Measurements from ENCODE around the gene NKIRAS2. TPM values are rescaled to one million over a fixed set of nuclear protein-coding genes. Genes with fewer than 3 reads are reported as not detected.

Gene NKIRAS2
- polyA plus RNA-seq, 1 of the 3 experiments (the other 2 are of a cell fraction) = 91.8 TPM

DNA sequence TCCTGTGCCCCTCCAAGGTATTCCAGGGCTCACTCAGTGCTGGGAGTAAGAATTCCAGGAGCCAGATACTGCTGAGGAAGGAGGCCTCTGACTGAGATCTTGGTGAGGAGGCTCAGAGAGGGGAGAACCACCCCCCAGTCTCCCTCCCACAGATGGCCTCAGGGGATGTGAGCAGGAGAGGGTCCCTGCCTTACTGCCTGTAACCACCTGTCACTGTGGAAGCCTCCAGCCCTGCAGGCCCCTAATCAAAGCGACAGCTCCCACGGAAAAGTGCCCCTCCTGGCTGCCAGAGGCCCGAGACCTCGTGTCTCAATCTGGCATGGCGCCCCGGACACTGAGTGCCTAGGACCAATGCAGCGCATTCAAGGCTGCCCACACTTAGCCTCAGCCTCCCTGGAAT, 38.2 kb downstream of the NKIRAS2 start:
- H4K20me1 ChIP-seq (ENCODE audit: insufficient read depth) = no peaks in the 10 kb centered on the region
- ChIA-PET POLR2A (no interaction called here), CTCF (interaction anchor here (0.6 to 3.6 kb wide), 4 partner anchors 9 to 44 kb away, joined by 3 to 16 read pairs (median 5); partner anchors contain the start of gene DNAJC7)
- H3K27me3 ChIP-seq (ENCODE audit: insufficient read depth) = peaks cover 11% of the 10 kb centered on the region
- H3K9ac ChIP-seq = no peak overlapping the region
- H3K4me1 ChIP-seq (ENCODE audit: control insufficient read depth in 1 of 2, insufficient read depth in 2 of 2, low read depth in 1 of 2, low read length in 1 of 2) = no peaks in the 10 kb centered on the region; a peak in 1 of 4 replicates
- H3K27ac ChIP-seq (ENCODE audit: low read depth in 2 of 2, low read length in 1 of 2) = no peak overlapping the region
- no peaks in the 10 kb centered on the region for H3K9me3 ChIP-seq
- TF ChIP-seq RFX5 (IDR thresholded peaks at IDR 0.05; ENCODE audit: low read length) (no peak), SIN3A (IDR thresholded peaks at IDR 0.05; ENCODE audit: borderline replicate concordance, low read depth, low read length) (no peak), ELF1 (IDR thresholded peaks at IDR 0.05) (no peak), GATA2 (CRISPR knock-in tag; IDR thresholded peaks at IDR 0.05) (no peak), MXI1 (IDR thresholded peaks at IDR 0.05; ENCODE audit: low read depth, low read length) (no peak), EP300 (IDR thresholded peaks at IDR 0.05; ENCODE audit: borderline replicate concordance in 1 of 2, low read depth in 1 of 2, low read length in 1 of 2) (no peak), FOXJ3 (CRISPR knock-in tag; IDR thresholded peaks at IDR 0.05) (no peak), NFIC (IDR thresholded peaks at IDR 0.05; ENCODE audit: borderline replicate concordance) (no peak)
- H3K9me2 ChIP-seq = no peaks in the 10 kb centered on the region
- WGBS (ENCODE audit: low lambda C conversion rate) = 78% methylated on average over 7 of the region's 7 CpGs
- H3K79me2 ChIP-seq (ENCODE audit: insufficient read depth) = no peaks in the 10 kb centered on the region
- no peak overlapping the region for H3K4me3 ChIP-seq (ENCODE audit: low read depth in 2 of 2, low read length in 1 of 2)
- no peaks in the 10 kb centered on the region for H3K36me3 ChIP-seq (replicated peaks in 1 of 2; ENCODE audit: control insufficient read depth in 1 of 2, insufficient read depth in 2 of 2, low read length in 1 of 2)
- no peaks in the 10 kb centered on the region for H3F3A ChIP-seq (replicated peaks; ENCODE audit: insufficient read depth)
- DNase-seq = no peak
- no peak overlapping the region for H3K4me2 ChIP-seq
- H2AFZ ChIP-seq (ENCODE audit: low read depth) = no peak overlapping the region

DNA sequence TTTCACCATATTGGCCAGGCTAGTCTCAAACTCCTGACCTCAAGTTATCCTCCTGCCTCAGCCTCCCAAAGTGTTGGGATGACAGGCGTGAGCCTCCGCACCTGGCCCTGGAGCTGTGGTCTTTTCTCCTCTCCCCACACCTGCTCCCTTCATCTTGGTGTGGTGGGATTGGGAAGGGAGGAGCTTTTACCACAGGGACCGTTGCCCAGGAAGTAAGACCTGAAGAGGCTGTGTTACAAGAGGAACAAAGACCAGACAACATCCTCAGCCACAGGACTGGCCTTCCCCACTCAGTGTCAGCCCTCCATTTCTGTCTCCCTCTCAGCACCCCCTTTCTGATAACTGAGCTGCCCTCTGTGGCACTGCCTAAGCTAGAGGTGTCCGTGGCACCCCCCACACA, 39.9 kb downstream of the NKIRAS2 start:
- Histone ChIP-seq H3K79me2 (ENCODE audit: insufficient read depth) (no peaks in the 10 kb centered on the region), H3K27me3 (ENCODE audit: insufficient read depth) (no peaks in the 10 kb centered on the region), H3K9ac (no peak overlapping the region), H3K4me3 (ENCODE audit: low read depth in 2 of 2, low read length in 1 of 2) (no peak overlapping the region), H2AFZ (ENCODE audit: low read depth) (no peak overlapping the region), H3K36me3 (replicated peaks in 1 of 2; ENCODE audit: control insufficient read depth in 1 of 2, insufficient read depth in 2 of 2, low read length in 1 of 2) (no peaks in the 10 kb centered on the region), H3K27ac (ENCODE audit: low read depth in 2 of 2, low read length in 1 of 2) (no peak overlapping the region), H3K9me3 (no peaks in the 10 kb centered on the region), H3F3A (replicated peaks; ENCODE audit: insufficient read depth) (no peaks in the 10 kb centered on the region), H4K20me1 (ENCODE audit: insufficient read depth) (no peaks in the 10 kb centered on the region), H3K4me1 (ENCODE audit: control insufficient read depth in 1 of 2, insufficient read depth in 2 of 2, low read depth in 1 of 2, low read length in 1 of 2) (no peaks in the 10 kb centered on the region; a peak in 1 of 4 replicates), H3K9me2 (no peaks in the 10 kb centered on the region), H3K4me2 (no peak overlapping the region)
- 68% methylated on average over 4 of the region's 4 CpGs for WGBS (ENCODE audit: low lambda C conversion rate)
- POLR2A ChIA-PET = no interaction called here
- no peak for TF ChIP-seq NRF1 (IDR thresholded peaks at IDR 0.05; ENCODE audit: low read depth, low read length)
- no peak for TF ChIP-seq EZH2phosphoT487 (IDR thresholded peaks at IDR 0.05; ENCODE audit: borderline replicate concordance, low read depth)
- TF ChIP-seq SIN3A (IDR thresholded peaks at IDR 0.05; ENCODE audit: borderline replicate concordance, low read depth, low read length) = no peak
- no peak for TF ChIP-seq TCF12 (IDR thresholded peaks at IDR 0.05)
- no peak for TF ChIP-seq RAD21 (IDR thresholded peaks at IDR 0.05; ENCODE audit: low read length)
- no peak for TF ChIP-seq JUND (IDR thresholded peaks at IDR 0.05)
- TF ChIP-seq, protein P1, sequence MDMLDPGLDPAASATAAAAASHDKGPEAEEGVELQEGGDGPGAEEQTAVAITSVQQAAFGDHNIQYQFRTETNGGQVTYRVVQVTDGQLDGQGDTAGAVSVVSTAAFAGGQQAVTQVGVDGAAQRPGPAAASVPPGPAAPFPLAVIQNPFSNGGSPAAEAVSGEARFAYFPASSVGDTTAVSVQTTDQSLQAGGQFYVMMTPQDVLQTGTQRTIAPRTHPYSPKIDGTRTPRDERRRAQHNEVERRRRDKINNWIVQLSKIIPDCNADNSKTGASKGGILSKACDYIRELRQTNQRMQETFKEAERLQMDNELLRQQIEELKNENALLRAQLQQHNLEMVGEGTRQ (IDR thresholded peaks at IDR 0.05; ENCODE audit: borderline replicate concordance, low read depth, low read length) = no peak
- TF ChIP-seq FOSL2 (IDR thresholded peaks at IDR 0.05; ENCODE audit: borderline replicate concordance, low read depth) = no peak
- no peak for TF ChIP-seq MEF2A (IDR thresholded peaks at IDR 0.05; ENCODE audit: borderline replicate concordance, low read depth)
- no peak for TF ChIP-seq ELF1 (IDR thresholded peaks at IDR 0.05)
- no peak for TF ChIP-seq RXRA (IDR thresholded peaks at IDR 0.05; ENCODE audit: borderline replicate concordance, low read depth)
- TF ChIP-seq, protein P2, sequence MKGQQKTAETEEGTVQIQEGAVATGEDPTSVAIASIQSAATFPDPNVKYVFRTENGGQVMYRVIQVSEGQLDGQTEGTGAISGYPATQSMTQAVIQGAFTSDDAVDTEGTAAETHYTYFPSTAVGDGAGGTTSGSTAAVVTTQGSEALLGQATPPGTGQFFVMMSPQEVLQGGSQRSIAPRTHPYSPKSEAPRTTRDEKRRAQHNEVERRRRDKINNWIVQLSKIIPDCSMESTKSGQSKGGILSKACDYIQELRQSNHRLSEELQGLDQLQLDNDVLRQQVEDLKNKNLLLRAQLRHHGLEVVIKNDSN (IDR thresholded peaks at IDR 0.05; ENCODE audit: borderline replicate concordance, low read depth) = no peak
- TF ChIP-seq EP300 (IDR thresholded peaks at IDR 0.05; ENCODE audit: borderline replicate concordance in 1 of 2, low read depth in 1 of 2, low read length in 1 of 2) = no peak
- CTCF ChIA-PET = interaction anchor here (1.9 to 3.6 kb wide), 3 partner anchors 8 to 42 kb away, joined by 4 to 16 read pairs (median 6); no protein-coding TSS in a partner anchor
- no peak for DNase-seq

Measured in SK-N-SH (cell line).